HAP-1 (cell line): Measurements from ENCODE around the gene RPP38.

Experiments used
- DNase-seq, 2 experiments: peaks; one replicate each; pipeline ENCODE4 v3.0.0-alpha.2; 2016 to 2020; ENCODE audit warnings: low spot score in 2 of 2
- H3K27me3 ChIP-seq: fragments of 250-450 bp; sonication (Bioruptor Pico); 2 replicates; pipeline ENCODE4 v1.5.1; 2020; ENCODE audit warnings: low read depth, mild to moderate bottlenecking, moderate library complexity
- H3K36me3 ChIP-seq: fragments of 250-450 bp; sonication (Bioruptor Pico); replicated peaks from 2 replicates; pipeline ENCODE4 v1.5.1; 2020; ENCODE audit warnings: mild to moderate bottlenecking
- H3K4me1 ChIP-seq: fragments of 250-450 bp; sonication (Bioruptor Pico); 2 replicates; pipeline ENCODE4 v1.5.1; 2020; ENCODE audit warnings: mild to moderate bottlenecking
- H3K4me3 ChIP-seq: fragments of 250-450 bp; sonication (Bioruptor Pico); 2 replicates; pipeline ENCODE4 v1.5.1; 2020; ENCODE audit warnings: mild to moderate bottlenecking, moderate library complexity
- H3K9me3 ChIP-seq: fragments of 250-450 bp; sonication (Bioruptor Pico); 2 replicates; pipeline ENCODE4 v1.5.1; 2020; ENCODE audit warnings: mild to moderate bottlenecking, moderate library complexity
- in situ Hi-C: fragments of 300-500 bp; cut with MboI; formaldehyde crosslinking; loops from 3 replicates; pipeline ENCODE4 v1.14.3; 2020; ENCODE audit warnings: low sequenced_read_pairs, inconsistent platforms, mixed read lengths

Gene RPP38

DNA sequence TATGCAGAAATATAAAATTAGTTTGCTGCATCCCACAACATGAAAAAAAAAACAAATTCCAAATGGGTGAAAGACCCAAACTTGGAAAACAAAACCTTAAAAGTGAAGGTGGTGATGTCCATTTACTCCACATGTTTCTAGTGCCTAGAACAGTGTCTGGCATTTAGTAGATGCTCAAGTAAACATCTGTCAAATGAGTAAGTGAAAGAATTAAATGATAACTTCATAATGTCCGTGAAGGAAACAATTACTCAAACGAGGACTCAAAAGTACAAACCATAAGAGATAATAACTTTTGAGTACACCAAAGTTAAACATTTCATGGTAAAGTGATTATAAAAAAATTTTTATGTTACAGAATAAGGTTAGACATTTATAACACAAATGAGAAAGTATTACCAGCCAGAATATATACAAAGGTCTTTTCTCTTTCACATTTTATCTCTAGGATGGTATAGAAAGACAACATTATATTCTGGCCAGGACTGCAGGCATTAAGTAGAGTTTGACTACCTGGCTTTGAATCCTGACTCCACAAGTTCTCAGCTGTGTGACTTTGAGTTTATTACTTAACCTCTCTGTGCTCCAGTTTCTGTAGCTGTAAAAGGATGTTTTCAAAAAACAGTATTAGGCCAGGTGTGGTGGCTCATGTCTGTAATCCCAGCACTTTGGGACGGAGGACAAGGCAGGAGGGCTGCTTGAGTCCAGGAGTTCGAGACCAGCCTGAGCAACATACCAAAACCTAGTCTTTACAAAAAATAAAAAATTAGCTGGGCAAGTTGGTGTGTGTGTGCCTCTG, 50.6 kb downstream of the RPP38 start:
- no peaks in the 10 kb centered on the region for H3K9me3 ChIP-seq
- H3K4me1 ChIP-seq = no peaks in the 10 kb centered on the region
- no peaks in the 10 kb centered on the region; the same call in 1 of the 2 replicates for H3K36me3 ChIP-seq
- no peaks in the 10 kb centered on the region for H3K27me3 ChIP-seq
- in situ Hi-C loops = no loop called here
- H3K4me3 ChIP-seq = no peak overlapping the region
- DNase-seq = no peak

DNA sequence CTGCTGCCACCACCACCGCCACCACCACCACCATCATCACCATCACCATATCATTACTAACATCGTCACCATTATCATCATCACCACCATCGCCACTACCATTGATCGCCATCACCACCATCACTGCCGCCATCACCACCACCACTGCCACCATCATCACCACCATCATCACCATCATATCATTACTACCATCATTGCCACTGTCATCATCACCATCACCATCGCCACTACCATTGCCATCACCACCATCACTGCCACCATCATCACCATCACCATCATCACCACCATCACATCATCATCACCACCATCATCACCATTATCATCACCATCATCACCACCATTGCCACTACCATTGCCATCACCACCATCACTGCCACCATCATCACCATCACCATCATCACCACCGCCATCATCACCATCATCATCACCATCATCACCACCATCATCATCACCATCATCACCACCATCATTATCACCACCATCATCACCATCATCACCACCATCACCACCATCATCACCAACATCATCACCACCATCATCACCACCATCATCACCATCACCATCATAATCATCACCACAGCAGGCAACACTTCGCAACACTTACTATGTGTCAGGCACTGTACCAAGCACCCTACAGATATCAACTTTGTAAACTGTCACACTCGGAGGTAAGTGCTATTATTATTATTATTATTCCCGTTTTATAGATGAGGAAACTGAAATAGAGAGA, 52.1 kb downstream of the RPP38 start:
- H3K9me3 ChIP-seq = no peaks in the 10 kb centered on the region
- no peaks in the 10 kb centered on the region for H3K27me3 ChIP-seq
- in situ Hi-C loops = no loop called here
- no peak for DNase-seq
- no peaks in the 10 kb centered on the region; the same call in 1 of the 2 replicates for H3K36me3 ChIP-seq
- no peak overlapping the region for H3K4me3 ChIP-seq
- H3K4me1 ChIP-seq = no peaks in the 10 kb centered on the region

DNA sequence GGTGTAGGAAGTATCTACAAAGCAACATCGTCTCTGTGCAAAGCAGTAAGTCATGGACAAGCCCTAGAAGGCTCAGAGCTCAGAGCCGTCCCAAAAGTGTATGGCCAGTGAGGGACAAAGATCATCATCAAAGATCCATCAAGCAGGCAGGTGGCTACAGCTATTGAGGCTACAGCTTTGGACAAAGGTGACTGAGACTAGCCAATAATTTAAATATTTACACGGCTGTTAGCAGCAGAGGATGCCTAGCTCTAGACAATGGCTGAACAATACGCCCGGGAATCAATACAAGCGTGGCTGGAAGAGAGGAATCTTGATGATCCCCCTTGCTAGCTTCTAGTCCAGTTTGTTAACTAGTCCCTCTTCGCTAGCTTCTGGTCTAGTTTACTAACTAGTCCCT, 53.4 kb downstream of the RPP38 start:
- Histone ChIP-seq H3K9me3 (no peaks in the 10 kb centered on the region), H3K4me1 (no peaks in the 10 kb centered on the region), H3K27me3 (no peaks in the 10 kb centered on the region), H3K36me3 (no peaks in the 10 kb centered on the region; the same call in 1 of the 2 replicates), H3K4me3 (no peak overlapping the region)
- in situ Hi-C loops = no loop called here
- no peak for DNase-seq

DNA sequence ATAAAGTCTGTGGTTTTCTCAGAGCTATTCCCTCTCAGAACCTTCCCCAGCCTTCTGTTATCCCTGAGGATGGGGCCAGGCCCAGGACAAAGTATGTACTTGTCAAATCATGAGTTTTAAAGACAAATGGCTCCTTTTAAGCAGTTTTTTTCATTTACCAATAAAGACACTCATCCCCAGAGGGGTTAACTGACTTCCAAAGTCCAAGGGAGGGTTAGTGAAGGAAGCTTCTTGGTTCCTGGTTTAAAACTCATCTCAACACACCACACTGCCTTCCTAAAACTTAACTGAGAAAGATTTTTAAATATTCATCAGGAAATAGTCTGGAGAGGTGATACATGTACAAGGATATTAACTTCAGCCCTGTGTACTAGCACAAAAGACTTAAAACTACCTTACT, 55.4 kb downstream of the RPP38 start:
- Histone ChIP-seq H3K4me3 (no peak overlapping the region), H3K9me3 (no peaks in the 10 kb centered on the region), H3K36me3 (no peaks in the 10 kb centered on the region; the same call in 1 of the 2 replicates), H3K4me1 (no peaks in the 10 kb centered on the region), H3K27me3 (no peaks in the 10 kb centered on the region)
- DNase-seq = no peak
- in situ Hi-C loops = no loop called here
